T-helper 9 cell (primary cell): ENCODE results near the gene IL18RAP.
A peak's percentile ranks its signal among the peaks of the same experiment; 100 is the strongest.

ENCODE experiments used
- DNase-seq: peaks from one replicate; pipeline ENCODE4 v3.0.0-alpha.2; 2020

The IL18RAP gene

DNA sequence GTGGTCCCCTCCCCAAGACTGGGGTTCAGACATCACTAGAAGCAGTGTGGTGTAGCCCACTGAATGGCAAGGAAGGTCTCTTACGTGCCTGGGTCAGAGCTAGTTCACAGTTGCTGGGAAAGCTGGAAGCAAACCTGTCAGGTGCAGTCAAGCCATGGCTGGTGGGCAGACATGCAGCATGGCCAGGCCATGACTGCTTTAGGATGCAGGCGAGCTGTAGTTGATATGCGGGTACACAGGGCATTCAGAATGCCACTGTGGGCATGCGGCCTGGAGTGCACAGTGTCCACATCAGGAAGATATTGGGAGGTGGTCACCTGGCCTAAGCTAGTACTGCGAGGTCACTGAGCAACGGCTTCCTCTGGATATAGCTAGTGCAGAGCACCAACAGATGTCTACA lies 38.2 kb downstream of the IL18RAP start:
- DNase-seq: no peak

DNA sequence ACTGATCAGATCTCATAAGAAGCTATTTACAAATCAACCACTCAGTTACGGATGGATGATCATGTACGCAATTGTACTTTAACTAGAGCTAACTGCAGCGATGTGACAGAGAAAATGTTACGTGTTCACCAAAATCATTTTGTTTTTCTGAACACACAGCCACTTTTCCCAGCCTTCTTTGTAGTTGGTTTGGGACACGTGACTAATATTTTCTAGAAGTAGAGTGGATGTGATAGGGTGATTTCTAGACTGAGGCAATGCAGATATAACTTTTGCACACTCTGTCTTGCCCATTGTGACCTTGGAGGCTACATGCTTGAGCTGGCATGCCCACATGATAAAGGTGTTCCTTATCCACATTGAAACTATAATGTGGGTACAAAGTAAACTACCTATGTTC lies 40.2 kb downstream of the IL18RAP start:
- DNase-seq: no peak

DNA sequence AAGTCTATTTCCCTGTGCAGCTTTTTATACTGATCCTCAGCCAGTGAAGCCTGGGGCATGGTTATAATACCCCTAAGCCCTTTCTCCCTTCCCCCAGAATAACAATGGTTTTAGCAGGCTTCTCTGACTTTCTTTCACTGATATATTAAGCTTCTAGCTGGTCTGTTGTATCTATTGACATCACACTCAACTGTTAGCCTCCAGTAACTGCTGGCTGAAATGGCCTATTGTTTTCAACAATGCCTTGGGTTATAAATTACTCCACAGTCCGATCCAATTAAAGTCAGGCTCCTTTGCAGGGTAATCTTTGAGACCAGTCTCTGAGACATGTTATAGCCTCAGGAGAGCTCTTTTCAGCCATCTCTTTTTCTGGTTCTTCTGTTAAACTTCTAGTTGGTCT lies 47.2 kb downstream of the IL18RAP start:
- no peak for DNase-seq

- DNase-seq: peak; percentile 24
Measured at GRCh38 chr2:102473020-102473419, 50.1 kb downstream of the IL18RAP start, which contains the start of gene SLC9A4. Gene SLC9A4, plus strand, starts transcription at chr2:102473226. Its CDS starts 534 bp downstream, at chr2:102473760.

- DNase-seq: no peak
Measured at GRCh38 chr2:102473631-102474030, 50.7 kb downstream of the IL18RAP start.

DNA sequence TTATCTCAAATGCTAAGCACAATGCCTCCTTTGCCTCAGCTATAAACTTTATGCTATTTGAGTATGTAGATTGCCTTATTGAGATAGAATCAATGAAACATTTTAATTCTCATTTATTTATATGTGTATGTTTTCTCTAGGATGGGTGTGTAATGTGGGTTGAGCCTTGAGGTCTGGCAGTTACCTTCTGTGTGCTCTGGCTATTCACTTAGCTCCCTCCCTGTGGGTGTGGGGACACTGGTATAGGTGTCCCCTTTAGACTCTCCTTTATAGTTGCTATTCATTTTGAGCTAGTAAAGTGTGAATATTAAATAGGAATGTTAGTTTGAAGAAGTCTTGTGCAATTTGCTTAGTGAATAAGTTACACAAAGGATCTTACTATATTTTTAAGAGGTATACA lies 51.8 kb downstream of the IL18RAP start:
- DNase-seq: no peak

DNA sequence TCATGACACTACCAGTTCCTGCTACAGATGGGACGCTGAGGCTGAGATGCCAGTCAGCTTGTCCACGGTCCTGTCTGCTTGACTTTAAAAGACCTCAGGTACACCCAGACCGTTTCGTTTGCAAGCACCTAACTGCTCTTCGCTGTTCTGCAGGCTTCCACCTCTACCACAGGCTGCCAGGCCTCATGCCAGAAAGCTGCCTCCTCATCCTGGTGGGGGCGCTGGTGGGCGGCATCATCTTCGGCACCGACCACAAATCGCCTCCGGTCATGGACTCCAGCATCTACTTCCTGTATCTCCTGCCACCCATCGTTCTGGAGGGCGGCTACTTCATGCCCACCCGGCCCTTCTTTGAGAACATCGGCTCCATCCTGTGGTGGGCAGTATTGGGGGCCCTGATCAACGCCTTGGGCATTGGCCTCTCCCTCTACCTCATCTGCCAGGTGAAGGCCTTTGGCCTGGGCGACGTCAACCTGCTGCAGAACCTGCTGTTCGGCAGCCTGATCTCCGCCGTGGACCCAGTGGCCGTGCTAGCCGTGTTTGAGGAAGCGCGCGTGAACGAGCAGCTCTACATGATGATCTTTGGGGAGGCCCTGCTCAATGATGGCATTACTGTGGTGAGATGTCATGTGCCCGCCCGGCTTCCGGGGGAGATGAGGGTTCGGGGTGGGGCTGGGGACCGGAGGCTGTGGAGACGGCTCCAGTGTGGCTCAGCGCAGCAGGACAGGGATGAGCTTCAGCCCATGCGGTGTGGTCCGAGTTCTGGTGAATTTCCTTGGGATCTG lies 55.9 kb downstream of the IL18RAP start:
- DNase-seq: no peak

GRCh38 chr2:102480285-102481195 lies 57.6 kb downstream of the IL18RAP start:
- DNase-seq: no peak

GRCh38 chr2:102481931-102482330 lies 59.0 kb downstream of the IL18RAP start:
- DNase-seq: no peak

- DNase-seq: no peak
Measured at GRCh38 chr2:102483086-102483485, 60.1 kb downstream of the IL18RAP start.

GRCh38 chr2:102484310-102485061 lies 61.5 kb downstream of the IL18RAP start:
- DNase-seq: no peak

- DNase-seq: no peak
Measured at GRCh38 chr2:102485147-102485785, 62.3 kb downstream of the IL18RAP start.

DNA sequence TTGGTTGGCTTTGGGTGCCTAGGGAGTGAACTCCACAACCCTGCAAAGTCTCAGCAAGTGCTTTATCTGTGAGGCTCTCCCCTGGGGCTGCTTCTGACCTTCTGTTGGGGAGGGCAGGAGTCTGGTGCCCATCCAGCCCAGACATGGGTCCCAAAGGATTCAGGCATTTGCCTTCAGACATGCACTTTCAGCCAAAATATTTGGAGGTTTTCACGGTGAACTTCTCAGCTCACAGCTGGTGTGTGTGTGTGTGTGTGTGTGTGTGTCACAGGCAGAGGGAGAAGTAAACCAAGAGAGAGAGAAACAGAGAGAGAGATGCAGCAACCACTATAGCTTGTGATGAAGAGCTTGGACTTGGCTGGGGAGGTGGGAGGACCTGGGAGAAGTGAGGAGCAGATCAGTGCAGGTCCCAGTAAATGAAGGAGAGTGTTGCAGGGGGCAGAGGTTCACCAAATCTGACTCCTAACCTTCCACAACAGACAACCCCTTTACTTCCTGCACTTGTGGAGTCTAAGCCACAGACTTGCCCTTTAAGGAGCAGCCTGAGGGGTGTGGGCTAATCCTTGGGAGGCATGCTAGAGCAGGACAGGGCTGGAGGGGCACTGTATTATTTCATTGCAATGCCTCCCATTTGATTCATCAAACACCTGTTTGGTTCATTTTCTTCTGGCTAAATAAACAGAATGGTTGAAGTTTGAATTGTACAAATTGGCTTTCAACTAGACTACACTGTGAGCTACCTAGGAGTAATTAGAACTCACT lies 64.2 kb downstream of the IL18RAP start:
- DNase-seq: no peak

GRCh38 chr2:102487761-102488462 lies 65.0 kb downstream of the IL18RAP start:
- DNase-seq: no peak

GRCh38 chr2:102489646-102490045 lies 66.7 kb downstream of the IL18RAP start:
- DNase-seq: no peak

DNA sequence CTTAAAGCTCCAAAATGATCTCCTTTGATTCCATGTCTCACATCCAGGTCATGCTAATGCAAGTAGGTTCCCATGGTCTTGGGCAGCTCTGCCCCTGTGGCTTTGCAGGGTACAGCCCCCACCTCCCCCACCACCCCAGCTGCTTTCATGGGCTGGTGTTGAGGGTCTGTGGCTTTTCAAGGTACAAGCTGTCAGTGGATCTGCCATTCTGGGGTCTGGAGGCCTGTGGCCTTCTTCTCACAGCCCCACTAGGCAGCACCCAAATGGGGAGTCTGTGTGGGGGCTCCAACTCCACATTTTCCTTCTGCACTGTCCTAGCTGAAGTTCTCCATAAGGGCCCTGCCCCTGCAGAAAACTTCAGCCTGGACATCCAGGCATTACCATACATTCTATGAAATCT lies 69.0 kb downstream of the IL18RAP start:
- DNase-seq: no peak

DNA sequence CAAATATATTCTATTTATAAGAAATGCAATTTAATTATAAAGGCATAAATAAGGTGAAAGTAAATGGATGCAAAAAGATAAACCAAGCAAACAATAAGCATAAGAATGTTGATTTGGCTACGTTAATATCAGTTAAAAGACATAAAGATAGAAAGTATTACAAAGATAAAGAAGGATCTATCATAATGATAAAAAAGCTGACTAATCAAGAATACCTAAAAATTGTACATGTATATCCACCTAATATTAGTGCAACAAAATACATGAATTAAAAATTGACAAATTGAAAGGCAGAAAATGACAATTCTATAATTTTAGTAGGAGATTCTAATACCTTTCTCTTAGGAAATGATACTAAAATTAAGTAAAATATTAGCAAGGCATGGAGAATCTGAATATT lies 71.6 kb downstream of the IL18RAP start:
- DNase-seq: no peak

DNA sequence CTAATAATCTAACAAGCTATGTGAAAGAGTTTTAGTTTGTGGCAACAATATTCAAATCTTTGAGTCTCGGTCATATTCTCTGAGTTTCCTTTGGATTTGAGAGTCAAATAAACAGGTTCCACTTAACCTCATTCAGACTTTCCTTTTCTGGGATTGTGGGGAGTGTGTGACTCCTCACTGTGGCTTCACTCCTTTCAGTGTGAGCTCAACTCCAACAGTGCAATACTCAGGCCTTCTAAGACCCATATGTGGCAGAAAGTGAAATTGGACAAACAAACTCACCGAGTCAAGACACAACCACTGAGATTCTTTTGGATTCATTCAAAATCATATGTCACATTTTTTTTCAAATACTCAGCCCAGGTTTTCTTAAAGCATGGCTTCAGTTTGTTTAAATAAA lies 75.5 kb downstream of the IL18RAP start:
- no peak for DNase-seq

DNA sequence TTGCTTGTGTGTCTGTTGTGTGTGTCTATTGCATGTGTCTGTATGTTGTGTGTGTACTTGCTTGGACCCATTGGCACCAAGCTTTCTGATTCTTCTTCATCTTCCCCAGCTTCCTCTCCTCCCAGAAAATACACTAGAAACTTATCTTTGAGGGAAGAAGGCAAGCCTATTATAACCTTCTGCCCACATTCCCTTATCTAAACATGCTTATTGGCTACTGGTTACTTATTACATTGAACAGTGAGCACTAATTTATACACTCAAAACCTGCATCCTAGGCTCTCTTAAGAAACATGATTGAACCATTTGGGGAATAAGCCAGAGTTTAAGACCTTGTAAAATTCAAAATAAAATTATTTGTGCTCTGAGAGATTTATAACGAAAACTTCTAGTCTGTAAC lies 76.6 kb downstream of the IL18RAP start:
- no peak for DNase-seq
